ENCODE results near the gene CSTB.

CSTB gene

GRCh38 chr21:43766734-43767497, 9.2 kb downstream of the CSTB start:
- DNase-seq, result no peak

GRCh38 chr21:43764576-43765495, 11.3 kb downstream of the CSTB start:
- DNase-seq, result no peak

GRCh38 chr21:43763901-43764523, 12.1 kb downstream of the CSTB start:
- no peak for DNase-seq

- no peak for DNase-seq
Measured at GRCh38 chr21:43762303-43763128, 13.6 kb downstream of the CSTB start.

GRCh38 chr21:43761886-43762285, 14.2 kb downstream of the CSTB start:
- DNase-seq, result no peak

- no peak for DNase-seq
Measured at GRCh38 chr21:43760391-43760958, 15.6 kb downstream of the CSTB start.

GRCh38 chr21:43759651-43760050, 16.5 kb downstream of the CSTB start:
- no peak for DNase-seq

GRCh38 chr21:43758811-43759210, 17.3 kb downstream of the CSTB start:
- no peak for DNase-seq

- DNase-seq, result no peak
Measured at GRCh38 chr21:43758111-43758641, 17.9 kb downstream of the CSTB start.

- no peak for DNase-seq
Measured at GRCh38 chr21:43757601-43758000, 18.5 kb downstream of the CSTB start.

GRCh38 chr21:43755820-43756594, 20.1 kb downstream of the CSTB start:
- no peak for DNase-seq

GRCh38 chr21:43754948-43755781, 20.9 kb downstream of the CSTB start:
- no peak for DNase-seq

- DNase-seq, result no peak
Measured at GRCh38 chr21:43753439-43753799, 22.7 kb downstream of the CSTB start.

GRCh38 chr21:43752758-43753438, 23.2 kb downstream of the CSTB start:
- DNase-seq, result no peak

- DNase-seq, result no peak
Measured at GRCh38 chr21:43751955-43752591, 24.0 kb downstream of the CSTB start.

GRCh38 chr21:43750339-43751033, 25.6 kb downstream of the CSTB start:
- DNase-seq, result no peak

- DNase-seq, result no peak
Measured at GRCh38 chr21:43749651-43750262, 26.4 kb downstream of the CSTB start.

- DNase-seq, result no peak
Measured at GRCh38 chr21:43748622-43749021, 27.5 kb downstream of the CSTB start.

All from stimulated activated naive CD4-positive, alpha-beta T cell (primary cell).